ENCODE results near the gene PRKAG1.

The PRKAG1 gene

GRCh38 chr12:49052451-49053208 is 34.1 kb upstream of the PRKAG1 start:
- DNase-seq (ENCODE audit: extremely low read depth, low read depth) = no peak
- no peak for TF ChIP-seq CTCF (IDR thresholded peaks at IDR 0.05; ENCODE audit: low read depth, low read length)

GRCh38 chr12:49051777-49052438 is 33.3 kb upstream of the PRKAG1 start:
- no peak for DNase-seq (ENCODE audit: extremely low read depth, low read depth)
- TF ChIP-seq CTCF (IDR thresholded peaks at IDR 0.05; ENCODE audit: low read depth, low read length) = no peak

GRCh38 chr12:49051373-49051764 is 32.8 kb upstream of the PRKAG1 start:
- no peak for DNase-seq (ENCODE audit: extremely low read depth, low read depth)
- no peak for TF ChIP-seq CTCF (IDR thresholded peaks at IDR 0.05; ENCODE audit: low read depth, low read length)

GRCh38 chr12:49050507-49051372 is 32.2 kb upstream of the PRKAG1 start:
- DNase-seq (ENCODE audit: extremely low read depth, low read depth) = no peak
- no peak for TF ChIP-seq CTCF (IDR thresholded peaks at IDR 0.05; ENCODE audit: low read depth, low read length)

GRCh38 chr12:49049566-49050224 is 31.1 kb upstream of the PRKAG1 start:
- DNase-seq (ENCODE audit: extremely low read depth, low read depth) = no peak
- TF ChIP-seq CTCF (IDR thresholded peaks at IDR 0.05; ENCODE audit: low read depth, low read length) = no peak

GRCh38 chr12:49048953-49049352 is 30.4 kb upstream of the PRKAG1 start:
- no peak for DNase-seq (ENCODE audit: extremely low read depth, low read depth)
- TF ChIP-seq CTCF (IDR thresholded peaks at IDR 0.05; ENCODE audit: low read depth, low read length) = no peak

Data from AG09319 (cell line).